ENCODE data around the gene TBL3.

- TF ChIP-seq, protein P1, sequence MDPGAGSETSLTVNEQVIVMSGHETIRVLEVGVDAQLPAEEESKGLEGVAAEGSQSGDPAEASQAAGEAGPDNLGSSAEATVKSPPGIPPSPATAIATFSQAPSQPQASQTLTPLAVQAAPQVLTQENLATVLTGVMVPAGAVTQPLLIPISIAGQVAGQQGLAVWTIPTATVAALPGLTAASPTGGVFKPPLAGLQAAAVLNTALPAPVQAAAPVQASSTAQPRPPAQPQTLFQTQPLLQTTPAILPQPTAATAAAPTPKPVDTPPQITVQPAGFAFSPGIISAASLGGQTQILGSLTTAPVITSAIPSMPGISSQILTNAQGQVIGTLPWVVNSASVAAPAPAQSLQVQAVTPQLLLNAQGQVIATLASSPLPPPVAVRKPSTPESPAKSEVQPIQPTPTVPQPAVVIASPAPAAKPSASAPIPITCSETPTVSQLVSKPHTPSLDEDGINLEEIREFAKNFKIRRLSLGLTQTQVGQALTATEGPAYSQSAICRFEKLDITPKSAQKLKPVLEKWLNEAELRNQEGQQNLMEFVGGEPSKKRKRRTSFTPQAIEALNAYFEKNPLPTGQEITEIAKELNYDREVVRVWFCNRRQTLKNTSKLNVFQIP (CRISPR knock-in tag; IDR thresholded peaks at IDR 0.05; ENCODE audit: borderline replicate concordance, low read depth), result no peak
- TF ChIP-seq PPARA (CRISPR knock-in tag; IDR thresholded peaks at IDR 0.05; ENCODE audit: borderline replicate concordance) (no peak), BACH2 (CRISPR knock-in tag; IDR thresholded peaks at IDR 0.05; ENCODE audit: borderline replicate concordance) (no peak), SNAI2 (CRISPR knock-in tag; IDR thresholded peaks at IDR 0.05) (no peak), ESRRG (CRISPR knock-in tag; IDR thresholded peaks at IDR 0.05) (no peak)
These were observed 28.1 kb downstream of the TBL3 start for GRCh38 chr16:1999866-2000514.

Data from SK-N-SH treated with all-trans-retinoic acid at 6 μM for 48 hours (cell line).